ENCODE data around the gene PMVK.

- TF ChIP-seq SP1 (IDR thresholded peaks at IDR 0.05) (no peak), REST (IDR thresholded peaks at IDR 0.05) (no peak), CTCF (IDR thresholded peaks at IDR 0.05; ENCODE audit: low read depth, low read length, missing input control) (peak; percentile 67), RXRA (IDR thresholded peaks at IDR 0.05) (no peak), GABPA (IDR thresholded peaks at IDR 0.05 in 1 of 2, conservative IDR thresholded peaks at IDR 0.05 in 1 of 2) (no peak), MAX (IDR thresholded peaks at IDR 0.05) (no peak), JUND (IDR thresholded peaks at IDR 0.05) (no peak), YY1 (IDR thresholded peaks at IDR 0.05) (no peak), TAF1 (conservative IDR thresholded peaks at IDR 0.05) (no peak), NR2F2 (IDR thresholded peaks at IDR 0.05) (no peak)
These were observed 7.3 kb upstream of the PMVK start for GRCh38 chr1:154943649-154944400.

Data from liver (tissue), 3 donors.